ENCODE measurements around the gene MMP15.

DNA sequence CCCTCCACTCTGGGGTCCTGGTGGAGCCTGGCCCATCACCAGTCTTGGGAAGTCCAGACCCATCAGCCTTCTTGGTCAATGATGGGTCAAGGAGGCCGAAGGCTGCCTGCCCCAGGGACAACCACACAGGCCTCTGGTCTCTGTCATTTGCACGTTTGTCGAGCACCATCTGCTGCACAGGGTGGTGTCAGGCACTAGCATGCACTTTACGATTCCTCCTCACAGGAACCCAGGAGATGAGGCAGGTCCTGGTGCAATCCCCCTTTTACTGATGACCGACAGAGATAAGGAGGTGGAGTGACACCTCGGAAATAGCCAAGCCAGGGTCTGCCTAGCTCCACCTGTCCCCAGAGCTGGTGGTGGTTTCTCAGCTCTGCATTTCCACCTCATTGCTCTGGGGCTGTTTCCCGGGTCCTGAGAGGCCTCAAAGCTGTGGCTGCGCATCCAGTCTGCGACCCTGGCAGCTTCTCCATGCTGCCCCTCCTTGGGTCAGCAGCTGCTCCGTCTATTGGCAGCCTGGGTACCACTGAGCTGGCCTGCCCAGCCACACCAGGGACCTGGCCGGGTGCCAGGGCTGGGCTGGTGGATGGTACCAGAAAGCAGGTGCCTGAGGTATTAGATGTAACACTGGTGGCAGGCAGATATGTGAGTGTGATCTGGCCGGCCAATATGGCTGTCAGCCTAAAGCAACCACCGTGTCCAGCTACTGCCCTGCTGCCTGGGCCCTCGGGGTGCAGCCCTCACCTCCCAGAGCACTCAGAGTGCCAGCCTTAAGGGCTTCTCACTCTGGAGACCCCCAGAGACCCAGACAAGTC, 10.0 kb downstream of the MMP15 start:
- TF ChIP-seq, protein P1, sequence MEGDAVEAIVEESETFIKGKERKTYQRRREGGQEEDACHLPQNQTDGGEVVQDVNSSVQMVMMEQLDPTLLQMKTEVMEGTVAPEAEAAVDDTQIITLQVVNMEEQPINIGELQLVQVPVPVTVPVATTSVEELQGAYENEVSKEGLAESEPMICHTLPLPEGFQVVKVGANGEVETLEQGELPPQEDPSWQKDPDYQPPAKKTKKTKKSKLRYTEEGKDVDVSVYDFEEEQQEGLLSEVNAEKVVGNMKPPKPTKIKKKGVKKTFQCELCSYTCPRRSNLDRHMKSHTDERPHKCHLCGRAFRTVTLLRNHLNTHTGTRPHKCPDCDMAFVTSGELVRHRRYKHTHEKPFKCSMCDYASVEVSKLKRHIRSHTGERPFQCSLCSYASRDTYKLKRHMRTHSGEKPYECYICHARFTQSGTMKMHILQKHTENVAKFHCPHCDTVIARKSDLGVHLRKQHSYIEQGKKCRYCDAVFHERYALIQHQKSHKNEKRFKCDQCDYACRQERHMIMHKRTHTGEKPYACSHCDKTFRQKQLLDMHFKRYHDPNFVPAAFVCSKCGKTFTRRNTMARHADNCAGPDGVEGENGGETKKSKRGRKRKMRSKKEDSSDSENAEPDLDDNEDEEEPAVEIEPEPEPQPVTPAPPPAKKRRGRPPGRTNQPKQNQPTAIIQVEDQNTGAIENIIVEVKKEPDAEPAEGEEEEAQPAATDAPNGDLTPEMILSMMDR (IDR thresholded peaks at IDR 0.05) = peak in 1 of 12 donors; percentile 19
- no peak for TF ChIP-seq POLR2A (IDR thresholded peaks at IDR 0.05)

Data from heart left ventricle (tissue), 13 donors.